HG02973 (cell line): ENCODE data around the gene FNDC5.

Experiments used
- ATAC-seq: cut with Tn5 transposase; IDR thresholded peaks from one replicate; pipeline ENCODE4 v1.9.1; 2021; ENCODE audit warnings: moderate library complexity; ENCODE audit not compliant: unreplicated experiment

Gene FNDC5

GRCh38 chr1:32817815-32818786 is 52.6 kb downstream of the FNDC5 start:
- peak; percentile 13 for ATAC-seq

GRCh38 chr1:32817159-32817814 is 53.4 kb downstream of the FNDC5 start, which contains the start of the genes S100PBP and YARS1:
TSS of gene S100PBP (plus strand) at chr1:32817653. CDS start at chr1:32826100, 8,447 bp downstream.
TSS of gene YARS1 (minus strand) at chr1:32817358. CDS start at chr1:32817244, 114 bp downstream.
- peak; percentile 84 for ATAC-seq

- ATAC-seq: no peak
These were observed 54.0 kb downstream of the FNDC5 start for GRCh38 chr1:32816676-32817158.

- ATAC-seq: no peak
These were observed 56.6 kb downstream of the FNDC5 start for GRCh38 chr1:32813941-32814739.
